Right renal pelvis (tissue), 4 donors: ENCODE results near the gene HBG1. TPM values are rescaled to one million over a fixed set of nuclear protein-coding genes. Genes with fewer than 3 reads are reported as not detected.
"Not testable (repeated sequence)": the region's sequence is repeated elsewhere in the genome, so short reads cannot be mapped to it uniquely, and the experiment has no call there.

ENCODE experiments used
- DNase-seq, 4 donors: peaks; one replicate each; pipeline ENCODE4 v3.0.0-alpha.2; 2013; ENCODE audit warnings: low read depth in 4 of 4, low spot score in 3 of 4, missing footprints in 1 of 4
- polyA plus RNA-seq, 4 donors: library from polyadenylated mRNA; unstranded; fragments of 120-200 nt; gene quantifications; one replicate each; pipeline ENCODE4 v1.2.1, GENCODE V29; 2013; ENCODE audit not compliant: insufficient read length in 4 of 4

HBG1 gene
- 10 to 100 TPM in 1 of 4 donors, 1 to 10 TPM in 3; 2.5 to 13.0 (median 4.6) TPM for polyA plus RNA-seq

DNA sequence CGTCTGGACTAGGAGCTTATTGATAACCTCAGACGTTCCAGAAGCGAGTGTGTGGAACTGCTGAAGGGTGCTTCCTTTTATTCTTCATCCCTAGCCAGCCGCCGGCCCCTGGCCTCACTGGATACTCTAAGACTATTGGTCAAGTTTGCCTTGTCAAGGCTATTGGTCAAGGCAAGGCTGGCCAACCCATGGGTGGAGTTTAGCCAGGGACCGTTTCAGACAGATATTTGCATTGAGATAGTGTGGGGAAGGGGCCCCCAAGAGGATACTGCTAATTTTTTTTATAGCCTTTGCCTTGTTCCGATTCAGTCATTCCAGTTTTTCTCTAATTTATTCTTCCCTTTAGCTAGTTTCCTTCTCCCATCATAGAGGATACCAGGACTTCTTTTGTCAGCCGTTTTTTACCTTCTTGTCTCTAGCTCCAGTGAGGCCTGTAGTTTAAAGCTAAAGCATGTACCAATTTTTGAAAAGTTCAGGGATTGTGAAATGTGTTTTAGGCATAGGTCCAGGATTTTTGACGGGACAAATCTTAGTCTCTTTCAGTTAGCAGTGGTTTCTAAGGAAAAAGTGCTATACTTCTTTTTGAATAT lies at the start of gene HBG1:
Gene HBG1 (minus strand): TSS at position 51 of the 590 bp plus-strand sequence. CDS start 53 bp downstream, outside the sequence.
- not testable (repeated sequence) for DNase-seq

DNA sequence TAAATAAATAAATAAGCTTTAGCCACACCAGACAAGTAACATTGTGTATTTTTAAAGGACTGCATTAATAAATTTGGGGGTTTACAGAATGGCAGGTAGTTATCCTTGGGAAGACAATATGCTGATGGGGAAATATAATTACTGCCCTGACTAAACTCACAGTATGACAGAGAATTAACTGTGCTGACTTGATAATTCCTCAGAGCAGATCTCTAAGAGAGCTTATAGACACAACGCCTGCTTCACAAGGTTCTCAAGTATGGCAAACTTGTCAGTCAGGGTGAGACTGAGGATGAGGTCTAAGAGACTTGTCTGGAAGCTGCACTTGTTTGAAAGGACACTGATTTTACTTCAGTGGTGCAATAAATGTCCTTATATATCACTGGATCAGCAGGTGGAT lies 48.8 kb upstream of the HBG1 start:
- no peak for DNase-seq

DNA sequence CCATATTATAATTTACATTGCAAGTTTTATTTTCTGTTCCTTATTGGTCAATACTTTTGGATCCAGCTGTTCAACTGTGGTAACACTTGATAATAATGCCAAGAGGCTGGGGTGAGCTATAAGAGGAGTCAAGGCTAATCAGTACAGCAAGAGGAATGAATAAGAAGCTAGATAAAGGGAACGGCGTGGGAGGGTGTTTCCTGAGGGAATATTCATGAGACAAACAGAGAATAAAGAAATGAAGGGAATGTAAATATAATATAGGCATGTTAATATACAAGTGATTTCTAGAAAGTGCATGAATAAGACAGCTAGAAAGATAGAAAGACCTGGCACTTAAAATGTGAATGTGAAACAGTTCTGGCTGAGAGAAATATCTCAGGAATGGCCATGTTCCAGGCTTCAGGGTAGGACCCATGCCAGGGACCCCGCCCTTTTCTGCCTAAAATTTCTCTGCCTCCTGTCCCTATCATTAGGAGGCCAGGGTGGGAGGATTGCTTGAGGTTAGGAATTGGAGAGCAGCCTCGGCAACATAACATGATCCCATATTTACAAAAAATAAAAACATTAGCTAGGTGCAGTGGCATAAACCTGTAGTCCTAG lies 48.2 kb upstream of the HBG1 start:
- DNase-seq: no peak

DNA sequence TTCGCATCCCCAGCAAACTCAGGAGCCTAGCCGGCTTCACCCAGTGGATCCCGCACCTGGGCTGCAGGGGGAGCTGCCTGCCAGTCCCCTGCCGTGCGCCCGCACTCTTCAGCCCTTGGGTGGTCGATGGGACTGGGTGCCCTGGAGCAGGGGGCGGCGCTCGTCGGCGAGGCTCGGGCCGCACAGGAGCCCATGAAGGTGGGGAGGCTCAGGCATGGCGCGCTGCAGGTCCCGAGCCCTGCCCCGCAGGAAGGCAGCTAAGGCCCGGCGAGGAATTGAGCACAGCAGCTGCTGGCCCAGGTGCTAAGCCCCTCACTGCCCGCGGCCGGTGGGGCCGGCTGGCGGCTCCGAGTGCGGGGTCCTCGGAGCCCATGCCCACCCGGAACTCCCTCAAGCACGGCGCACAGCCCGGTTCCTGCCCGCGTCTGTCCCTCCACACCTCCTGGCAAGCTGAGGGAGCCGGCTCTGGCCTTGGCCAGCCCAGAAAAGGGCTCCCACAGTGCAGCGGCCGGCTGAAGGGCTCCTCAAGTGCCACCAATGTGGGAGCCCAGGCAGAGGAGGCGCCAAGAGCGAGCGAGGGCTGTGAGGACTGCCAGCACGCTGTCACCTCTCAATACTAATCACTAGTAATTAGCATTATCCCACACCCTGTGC lies 44.8 kb upstream of the HBG1 start:
- DNase-seq: not testable (repeated sequence)

DNA sequence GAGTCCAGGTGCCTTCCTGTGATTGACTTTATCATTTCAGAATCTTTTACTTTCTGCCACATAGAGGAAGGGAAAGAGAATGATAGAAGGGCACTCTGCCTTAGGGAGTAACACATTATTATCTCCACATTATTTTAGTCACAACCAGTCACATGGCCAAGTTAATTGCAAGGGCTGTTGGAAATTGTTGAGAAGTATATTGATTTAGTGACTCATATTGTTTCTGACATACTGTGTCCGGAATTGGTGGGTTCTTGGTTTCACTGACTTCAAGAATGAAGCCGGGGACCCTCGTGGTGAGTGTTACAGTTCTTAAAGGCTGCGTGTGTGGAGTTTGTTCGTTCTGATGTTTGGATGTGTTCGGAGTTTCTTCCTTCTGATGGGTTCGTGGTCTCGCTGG lies 43.4 kb upstream of the HBG1 start:
- DNase-seq: no peak

DNA sequence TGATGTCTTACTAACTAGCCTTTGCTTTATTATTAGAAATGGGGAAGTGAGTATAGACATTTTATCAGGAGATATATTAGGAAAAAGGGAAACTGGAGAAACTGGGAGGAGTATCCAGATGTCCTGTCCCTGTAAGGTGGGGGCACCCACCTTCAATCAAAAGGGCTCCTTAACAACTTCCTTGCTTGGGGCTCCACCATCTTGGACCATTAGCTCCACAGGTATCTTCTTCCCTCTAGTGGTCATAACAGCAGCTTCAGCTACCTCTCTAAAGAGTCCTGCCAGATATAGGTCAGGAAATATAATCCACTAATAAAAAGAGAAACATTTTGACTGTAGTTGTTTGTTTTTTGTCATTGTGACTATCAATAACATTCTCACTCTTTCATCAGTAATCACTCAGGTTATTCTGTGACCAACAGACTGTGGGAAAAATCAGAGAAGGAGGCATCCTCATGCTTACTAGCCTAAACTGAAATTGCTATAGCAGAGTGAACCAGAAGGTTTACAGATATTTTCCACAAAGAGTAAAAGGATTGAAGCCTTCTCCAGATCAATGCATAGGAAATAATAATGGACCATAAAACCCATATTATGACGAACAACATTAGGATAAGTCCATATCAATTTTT lies 41.7 kb upstream of the HBG1 start:
- no peak for DNase-seq

DNA sequence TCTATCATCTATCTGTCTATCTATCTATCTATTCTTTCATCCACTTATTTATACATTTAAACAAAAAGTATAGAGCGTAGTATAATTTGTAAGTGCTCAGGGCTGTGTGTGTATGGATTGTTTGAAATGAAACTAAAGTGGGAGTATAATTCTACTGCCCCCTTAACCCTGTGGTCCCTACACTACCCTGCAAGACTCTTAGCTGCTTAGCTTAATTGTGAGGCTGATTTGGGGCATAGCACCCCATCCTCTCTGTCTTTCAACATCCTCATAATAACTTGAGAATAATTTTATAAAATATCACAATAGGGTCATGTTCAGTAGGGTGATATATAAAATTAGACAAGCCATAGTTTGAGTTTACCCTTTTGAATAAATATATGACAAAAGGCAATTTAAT lies 40.4 kb upstream of the HBG1 start:
- DNase-seq: no peak

DNA sequence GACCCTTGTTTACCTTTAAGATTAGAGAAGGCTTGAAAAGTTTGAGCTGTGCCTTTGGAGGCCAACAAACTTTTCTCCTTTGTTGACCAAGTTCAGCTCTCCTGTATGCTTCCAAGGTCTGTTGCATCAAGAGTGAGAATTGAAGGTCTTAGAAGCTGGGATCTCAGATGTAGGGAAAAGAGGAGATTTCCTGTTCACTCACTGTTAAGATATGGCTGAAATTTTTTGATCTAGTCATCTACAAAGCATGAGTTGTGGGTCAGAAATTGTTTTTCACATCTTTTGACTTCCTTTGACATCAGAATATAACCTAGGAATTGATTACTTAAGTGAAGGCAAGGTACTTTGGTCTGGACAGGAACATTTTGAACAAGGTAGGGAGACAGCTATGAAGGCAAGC lies 40.0 kb upstream of the HBG1 start:
- DNase-seq: no peak

DNA sequence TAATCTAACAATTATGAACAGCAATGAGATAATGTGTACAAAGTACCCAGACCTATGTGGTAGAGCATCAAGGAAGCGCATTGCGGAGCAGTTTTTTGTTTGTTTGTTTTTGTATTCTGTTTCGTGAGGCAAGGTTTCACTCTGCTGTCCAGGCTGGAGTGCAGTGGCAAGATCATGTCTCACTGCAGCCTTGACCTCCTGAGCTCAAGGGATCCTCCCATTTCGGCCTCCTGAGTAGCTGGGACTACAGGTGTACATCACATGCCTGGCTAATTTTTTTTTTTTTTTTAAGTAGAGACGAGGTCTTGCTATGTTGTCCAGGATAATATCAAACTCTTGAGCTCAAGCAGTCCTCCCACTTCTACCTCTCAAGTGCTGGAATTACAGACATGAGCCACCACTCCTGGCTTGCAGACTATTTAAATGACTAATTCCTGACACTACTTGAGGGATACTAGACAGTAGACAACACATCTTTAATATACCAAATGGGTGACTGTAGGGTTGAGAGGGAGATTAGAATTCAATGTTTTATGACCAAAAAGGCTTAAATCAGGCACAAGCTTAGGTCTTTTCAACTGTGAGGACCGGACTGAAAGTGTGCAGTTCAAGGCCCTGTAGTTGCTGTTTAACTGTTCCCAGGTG lies 39.4 kb upstream of the HBG1 start:
- no peak for DNase-seq

DNA sequence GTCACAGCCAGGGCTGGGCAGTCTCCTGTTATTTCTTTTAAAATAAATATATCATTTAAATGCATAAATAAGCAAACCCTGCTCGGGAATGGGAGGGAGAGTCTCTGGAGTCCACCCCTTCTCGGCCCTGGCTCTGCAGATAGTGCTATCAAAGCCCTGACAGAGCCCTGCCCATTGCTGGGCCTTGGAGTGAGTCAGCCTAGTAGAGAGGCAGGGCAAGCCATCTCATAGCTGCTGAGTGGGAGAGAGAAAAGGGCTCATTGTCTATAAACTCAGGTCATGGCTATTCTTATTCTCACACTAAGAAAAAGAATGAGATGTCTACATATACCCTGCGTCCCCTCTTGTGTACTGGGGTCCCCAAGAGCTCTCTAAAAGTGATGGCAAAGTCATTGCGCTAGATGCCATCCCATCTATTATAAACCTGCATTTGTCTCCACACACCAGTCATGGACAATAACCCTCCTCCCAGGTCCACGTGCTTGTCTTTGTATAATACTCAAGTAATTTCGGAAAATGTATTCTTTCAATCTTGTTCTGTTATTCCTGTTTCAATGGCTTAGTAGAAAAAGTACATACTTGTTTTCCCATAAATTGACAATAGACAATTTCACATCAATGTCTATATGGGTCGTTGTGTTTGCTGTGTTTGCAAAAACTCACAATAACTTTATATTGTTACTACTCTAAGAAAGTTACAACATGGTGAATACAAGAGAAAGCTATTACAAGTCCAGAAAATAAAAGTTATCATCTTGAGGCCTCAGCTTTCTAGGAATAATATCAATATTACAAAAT lies 38.6 kb upstream of the HBG1 start:
- no peak for DNase-seq

DNA sequence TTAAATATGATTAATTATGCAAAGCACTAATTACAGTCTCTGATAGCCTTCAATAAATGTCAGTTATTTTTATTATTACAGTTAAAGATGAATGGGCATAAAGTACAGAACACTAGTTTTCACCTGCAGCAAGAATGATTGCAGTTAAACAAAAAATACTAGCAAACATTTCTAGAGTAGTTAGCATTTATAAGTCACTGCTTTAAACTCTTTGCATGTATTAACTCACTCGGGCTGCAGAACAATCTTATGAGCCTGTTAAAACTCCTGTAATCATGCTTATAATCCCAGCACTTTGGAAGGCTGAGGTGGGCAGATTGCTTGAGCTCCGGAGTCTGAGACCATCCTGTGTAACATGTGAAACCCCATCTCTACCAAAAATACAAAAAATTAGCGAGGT lies 37.2 kb upstream of the HBG1 start:
- DNase-seq: no peak

DNA sequence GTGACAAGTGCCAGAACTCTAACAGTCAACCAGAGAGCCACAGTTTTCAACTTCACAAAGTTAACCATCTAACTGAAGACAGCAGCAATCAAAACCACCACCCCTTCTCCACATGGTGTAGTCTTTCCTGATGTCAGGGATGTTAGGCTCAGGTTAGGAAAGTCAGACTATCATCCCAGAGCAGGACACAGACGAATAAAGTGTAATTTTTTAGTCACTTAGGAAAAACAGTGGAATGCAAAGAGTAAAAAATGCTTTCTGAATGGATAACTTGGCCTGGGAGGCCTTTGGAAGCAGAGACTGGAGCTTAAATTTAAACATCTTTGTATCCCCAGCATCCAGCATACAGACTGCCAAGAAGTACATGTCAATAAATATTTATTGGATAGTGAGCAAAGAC lies 36.7 kb upstream of the HBG1 start:
- no peak for DNase-seq

DNA sequence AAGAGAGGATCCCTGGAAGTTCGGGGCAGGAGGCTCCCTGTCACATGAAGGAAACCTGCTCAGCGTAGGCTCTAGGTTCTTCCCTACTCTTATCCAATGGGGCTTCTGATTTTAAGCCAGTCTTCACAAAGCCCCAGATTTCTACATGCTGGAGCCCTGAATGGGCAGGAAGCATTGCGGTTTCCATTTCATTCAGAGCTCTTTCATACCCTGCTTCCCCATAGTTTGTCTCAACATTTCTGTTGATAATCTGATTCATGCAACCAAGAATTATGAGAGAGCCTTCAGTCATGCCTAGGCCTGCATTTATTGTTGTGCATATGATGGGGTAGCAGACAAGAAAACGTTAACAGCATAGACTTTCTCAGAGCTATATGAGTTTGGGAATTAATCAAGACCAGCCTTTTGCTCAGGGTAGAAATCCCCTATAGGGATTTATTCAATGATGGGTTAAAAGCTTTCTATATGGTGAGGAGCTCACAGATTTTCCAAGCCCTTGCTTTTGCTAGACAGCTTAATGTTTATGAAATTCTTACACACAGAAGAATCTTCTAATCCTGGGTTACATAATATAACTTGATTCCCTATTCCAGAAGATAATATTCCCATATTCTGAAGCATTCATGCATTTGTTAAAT lies 36.2 kb upstream of the HBG1 start:
- DNase-seq: no peak

DNA sequence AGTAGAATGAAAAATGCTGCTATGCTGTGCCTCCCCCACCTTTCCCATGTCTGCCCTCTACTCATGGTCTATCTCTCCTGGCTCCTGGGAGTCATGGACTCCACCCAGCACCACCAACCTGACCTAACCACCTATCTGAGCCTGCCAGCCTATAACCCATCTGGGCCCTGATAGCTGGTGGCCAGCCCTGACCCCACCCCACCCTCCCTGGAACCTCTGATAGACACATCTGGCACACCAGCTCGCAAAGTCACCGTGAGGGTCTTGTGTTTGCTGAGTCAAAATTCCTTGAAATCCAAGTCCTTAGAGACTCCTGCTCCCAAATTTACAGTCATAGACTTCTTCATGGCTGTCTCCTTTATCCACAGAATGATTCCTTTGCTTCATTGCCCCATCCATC lies 35.0 kb upstream of the HBG1 start:
- no peak for DNase-seq

DNA sequence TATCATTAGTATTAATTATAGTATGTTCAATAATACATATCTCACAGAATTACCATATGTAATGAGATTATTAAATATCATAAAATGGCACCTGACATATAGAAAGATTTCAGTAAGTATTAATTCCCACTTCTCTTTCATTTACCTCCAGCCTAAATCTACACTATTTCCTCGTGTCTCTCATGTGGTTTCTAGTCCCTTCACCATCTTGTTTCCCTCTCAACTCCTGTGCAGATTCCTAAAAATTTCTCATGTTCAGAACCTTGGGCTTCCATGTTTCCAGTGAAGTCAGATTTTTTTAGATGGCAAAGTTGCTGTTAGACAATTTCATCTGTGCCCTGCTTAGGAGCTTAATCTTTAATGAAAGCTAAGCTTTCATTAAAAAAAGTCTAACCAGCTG lies 34.2 kb upstream of the HBG1 start:
- DNase-seq: no peak

DNA sequence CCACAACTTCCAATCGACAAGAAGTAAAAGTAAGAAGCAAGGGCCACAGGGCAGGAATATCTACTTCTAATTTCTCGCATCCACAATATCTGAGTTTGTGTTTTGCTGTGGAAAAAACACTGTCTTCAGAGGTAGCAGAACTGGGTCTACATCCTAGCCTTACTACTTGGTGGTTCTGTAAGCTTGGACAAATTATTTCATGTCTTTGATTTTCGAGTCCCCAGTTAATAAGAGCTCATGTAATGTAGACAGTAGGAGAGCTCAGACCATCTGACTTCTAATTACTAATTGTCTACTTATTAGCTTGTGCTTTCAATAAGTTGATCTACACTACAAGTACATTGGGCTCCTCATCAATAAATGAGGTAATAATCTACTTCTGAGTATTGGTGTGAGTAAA lies 33.4 kb upstream of the HBG1 start:
- no peak for DNase-seq

DNA sequence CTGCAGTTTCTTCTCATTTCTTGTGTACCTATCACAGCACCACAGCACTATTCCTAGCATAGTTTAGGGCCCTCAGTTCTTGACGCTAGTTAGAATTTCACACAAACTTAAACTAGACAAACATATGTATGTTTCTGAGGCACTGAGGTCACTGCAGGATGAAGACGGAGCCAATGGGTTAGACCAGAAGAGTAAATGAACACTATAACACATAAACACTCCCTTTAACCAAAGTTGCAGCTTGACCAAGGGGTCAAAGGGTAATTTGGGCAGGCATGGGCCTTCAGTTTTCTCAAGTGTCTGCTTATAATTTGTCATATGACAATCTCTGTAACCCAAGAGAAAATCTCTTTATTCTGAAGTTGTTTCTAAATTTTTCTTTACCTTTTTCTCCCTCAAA lies 33.0 kb upstream of the HBG1 start:
- DNase-seq: no peak

DNA sequence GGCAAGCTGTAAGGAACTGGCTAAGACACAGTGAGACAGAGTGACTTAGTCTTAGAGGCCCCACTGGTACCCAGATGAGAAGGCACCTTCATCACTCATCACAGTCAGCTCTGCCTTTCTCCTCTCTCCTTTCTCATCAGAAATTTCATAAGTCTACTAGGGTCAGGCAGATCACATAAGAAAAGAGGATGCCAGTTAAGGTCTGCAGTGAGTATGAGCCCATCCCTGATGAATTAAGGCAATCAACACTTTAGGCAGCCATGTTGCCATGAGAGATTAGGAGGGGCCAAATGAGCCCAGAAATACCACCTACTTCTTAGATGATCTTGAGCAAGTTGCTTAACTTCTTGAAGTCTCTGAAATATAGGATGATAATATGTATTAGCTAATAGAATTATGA lies 31.9 kb upstream of the HBG1 start:
- no peak for DNase-seq

DNA sequence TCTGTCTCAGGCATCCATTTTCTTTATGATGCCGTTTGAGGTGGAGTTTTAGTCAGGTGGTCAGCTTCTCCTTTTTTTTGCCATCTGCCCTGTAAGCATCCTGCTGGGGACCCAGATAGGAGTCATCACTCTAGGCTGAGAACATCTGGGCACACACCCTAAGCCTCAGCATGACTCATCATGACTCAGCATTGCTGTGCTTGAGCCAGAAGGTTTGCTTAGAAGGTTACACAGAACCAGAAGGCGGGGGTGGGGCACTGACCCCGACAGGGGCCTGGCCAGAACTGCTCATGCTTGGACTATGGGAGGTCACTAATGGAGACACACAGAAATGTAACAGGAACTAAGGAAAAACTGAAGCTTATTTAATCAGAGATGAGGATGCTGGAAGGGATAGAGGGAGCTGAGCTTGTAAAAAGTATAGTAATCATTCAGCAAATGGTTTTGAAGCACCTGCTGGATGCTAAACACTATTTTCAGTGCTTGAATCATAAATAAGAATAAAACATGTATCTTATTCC lies 31.0 kb upstream of the HBG1 start:
- no peak for DNase-seq
